ENCODE results near the gene SYVN1. TPM values are rescaled to one million over a fixed set of nuclear protein-coding genes. Genes with fewer than 3 reads are reported as not detected.
A peak's percentile ranks its signal among the peaks of the same experiment; 100 is the strongest.

SYVN1 gene
- polyA plus RNA-seq, 2 of the 4 experiments (the other 2 are of a cell fraction): 21.4 to 25.1 TPM

DNA sequence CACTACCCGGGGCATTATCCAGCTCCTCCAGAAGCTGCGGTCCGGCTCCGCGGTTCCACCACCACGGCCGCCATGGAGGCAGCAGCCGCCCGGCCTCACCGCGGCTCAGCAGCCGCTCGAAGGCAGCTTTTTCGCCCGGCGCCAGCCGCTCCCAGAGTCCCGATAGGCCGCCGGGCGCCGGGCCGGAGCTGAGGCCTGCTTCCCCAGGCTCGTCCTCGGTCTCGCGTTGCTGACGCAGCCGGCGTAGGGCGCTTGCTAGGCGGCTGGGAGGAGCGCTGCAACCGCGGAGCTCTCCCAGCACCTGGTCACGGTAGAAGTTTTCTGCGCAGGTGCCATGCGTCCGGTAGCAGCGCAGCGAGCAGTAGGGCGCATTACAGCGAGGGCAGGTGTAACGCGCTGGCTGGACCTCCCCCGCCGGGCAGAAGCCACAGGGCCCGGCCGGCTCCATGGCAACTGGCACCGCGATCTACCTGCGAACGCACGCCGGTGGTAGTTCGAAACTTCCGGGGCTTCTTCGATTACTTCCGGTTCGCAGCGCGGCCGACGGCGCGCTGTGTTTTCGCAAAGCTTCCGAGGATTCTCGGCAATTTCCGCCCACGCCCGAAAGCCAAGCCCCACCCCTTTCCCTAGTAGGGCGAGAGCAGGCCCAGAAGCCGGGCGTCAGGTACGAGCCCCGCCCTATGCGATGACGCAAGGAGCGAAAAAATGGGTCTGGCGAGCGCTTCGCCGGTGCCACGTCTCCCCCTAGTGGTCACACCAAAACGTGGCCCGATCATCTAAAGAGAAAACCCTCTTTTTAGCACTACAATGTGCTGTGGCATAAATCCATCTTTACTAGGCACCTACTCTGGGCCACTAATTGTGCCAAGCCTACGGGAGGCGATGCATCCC is 16.9 kb downstream of the SYVN1 start, which contains the start of gene ZNHIT2 (continued):
- TF ChIP-seq, protein P1, sequence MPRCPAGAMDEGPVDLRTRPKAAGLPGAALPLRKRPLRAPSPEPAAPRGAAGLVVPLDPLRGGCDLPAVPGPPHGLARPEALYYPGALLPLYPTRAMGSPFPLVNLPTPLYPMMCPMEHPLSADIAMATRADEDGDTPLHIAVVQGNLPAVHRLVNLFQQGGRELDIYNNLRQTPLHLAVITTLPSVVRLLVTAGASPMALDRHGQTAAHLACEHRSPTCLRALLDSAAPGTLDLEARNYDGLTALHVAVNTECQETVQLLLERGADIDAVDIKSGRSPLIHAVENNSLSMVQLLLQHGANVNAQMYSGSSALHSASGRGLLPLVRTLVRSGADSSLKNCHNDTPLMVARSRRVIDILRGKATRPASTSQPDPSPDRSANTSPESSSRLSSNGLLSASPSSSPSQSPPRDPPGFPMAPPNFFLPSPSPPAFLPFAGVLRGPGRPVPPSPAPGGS (IDR thresholded peaks at IDR 0.05): 0 out of 3 replicates have a peak, but pooled peaks have one; percentile 36
- peak; percentile 79 for TF ChIP-seq KDM5A (IDR thresholded peaks at IDR 0.05)
- TF ChIP-seq, protein P2, sequence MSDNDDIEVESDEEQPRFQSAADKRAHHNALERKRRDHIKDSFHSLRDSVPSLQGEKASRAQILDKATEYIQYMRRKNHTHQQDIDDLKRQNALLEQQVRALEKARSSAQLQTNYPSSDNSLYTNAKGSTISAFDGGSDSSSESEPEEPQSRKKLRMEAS (IDR thresholded peaks at IDR 0.05): peak; percentile 89
- no peak for TF ChIP-seq NFE2L2 (conservative IDR thresholded peaks at IDR 0.05; ENCODE audit: low read length)
- no peak for TF ChIP-seq ESRRA (IDR thresholded peaks at IDR 0.05; ENCODE audit: borderline replicate concordance, low read length)
- no peak for TF ChIP-seq CHD2 (IDR thresholded peaks at IDR 0.05; ENCODE audit: low read length, partially characterized antibody)
- TF ChIP-seq NPAS2 (CRISPR knock-in tag; IDR thresholded peaks at IDR 0.05; ENCODE audit: borderline replicate concordance): no peak
- peak; percentile 98 for TF ChIP-seq PHF8 (IDR thresholded peaks at IDR 0.05; ENCODE audit: borderline replicate concordance, low read depth)
- TF ChIP-seq MYC (IDR thresholded peaks at IDR 0.05; ENCODE audit: borderline replicate concordance, low read length): peak; percentile 66; the same call in 1 of the 2 replicates
- TF ChIP-seq, protein P3, sequence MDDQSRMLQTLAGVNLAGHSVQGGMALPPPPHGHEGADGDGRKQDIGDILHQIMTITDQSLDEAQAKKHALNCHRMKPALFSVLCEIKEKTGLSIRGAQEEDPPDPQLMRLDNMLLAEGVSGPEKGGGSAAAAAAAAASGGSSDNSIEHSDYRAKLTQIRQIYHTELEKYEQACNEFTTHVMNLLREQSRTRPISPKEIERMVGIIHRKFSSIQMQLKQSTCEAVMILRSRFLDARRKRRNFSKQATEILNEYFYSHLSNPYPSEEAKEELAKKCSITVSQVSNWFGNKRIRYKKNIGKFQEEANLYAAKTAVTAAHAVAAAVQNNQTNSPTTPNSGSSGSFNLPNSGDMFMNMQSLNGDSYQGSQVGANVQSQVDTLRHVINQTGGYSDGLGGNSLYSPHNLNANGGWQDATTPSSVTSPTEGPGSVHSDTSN (IDR thresholded peaks at IDR 0.05): peak; percentile 73
- no peak for TF ChIP-seq HOXB5 (CRISPR knock-in tag; IDR thresholded peaks at IDR 0.05)
- TF ChIP-seq, protein P4, sequence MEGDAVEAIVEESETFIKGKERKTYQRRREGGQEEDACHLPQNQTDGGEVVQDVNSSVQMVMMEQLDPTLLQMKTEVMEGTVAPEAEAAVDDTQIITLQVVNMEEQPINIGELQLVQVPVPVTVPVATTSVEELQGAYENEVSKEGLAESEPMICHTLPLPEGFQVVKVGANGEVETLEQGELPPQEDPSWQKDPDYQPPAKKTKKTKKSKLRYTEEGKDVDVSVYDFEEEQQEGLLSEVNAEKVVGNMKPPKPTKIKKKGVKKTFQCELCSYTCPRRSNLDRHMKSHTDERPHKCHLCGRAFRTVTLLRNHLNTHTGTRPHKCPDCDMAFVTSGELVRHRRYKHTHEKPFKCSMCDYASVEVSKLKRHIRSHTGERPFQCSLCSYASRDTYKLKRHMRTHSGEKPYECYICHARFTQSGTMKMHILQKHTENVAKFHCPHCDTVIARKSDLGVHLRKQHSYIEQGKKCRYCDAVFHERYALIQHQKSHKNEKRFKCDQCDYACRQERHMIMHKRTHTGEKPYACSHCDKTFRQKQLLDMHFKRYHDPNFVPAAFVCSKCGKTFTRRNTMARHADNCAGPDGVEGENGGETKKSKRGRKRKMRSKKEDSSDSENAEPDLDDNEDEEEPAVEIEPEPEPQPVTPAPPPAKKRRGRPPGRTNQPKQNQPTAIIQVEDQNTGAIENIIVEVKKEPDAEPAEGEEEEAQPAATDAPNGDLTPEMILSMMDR (IDR thresholded peaks at IDR 0.05): peak; percentile 88
- peak; percentile 66 for TF ChIP-seq SMC3 (IDR thresholded peaks at IDR 0.05)
- TF ChIP-seq RFX5 (IDR thresholded peaks at IDR 0.05): no peak
- TF ChIP-seq TP53 (CRISPR knock-in tag; IDR thresholded peaks at IDR 0.05): peak; percentile 79; the same call in 1 of the 2 replicates
- TF ChIP-seq, protein P5, sequence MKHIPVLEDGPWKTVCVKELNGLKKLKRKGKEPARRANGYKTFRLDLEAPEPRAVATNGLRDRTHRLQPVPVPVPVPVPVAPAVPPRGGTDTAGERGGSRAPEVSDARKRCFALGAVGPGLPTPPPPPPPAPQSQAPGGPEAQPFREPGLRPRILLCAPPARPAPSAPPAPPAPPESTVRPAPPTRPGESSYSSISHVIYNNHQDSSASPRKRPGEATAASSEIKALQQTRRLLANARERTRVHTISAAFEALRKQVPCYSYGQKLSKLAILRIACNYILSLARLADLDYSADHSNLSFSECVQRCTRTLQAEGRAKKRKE (CRISPR knock-in tag; IDR thresholded peaks at IDR 0.05; ENCODE audit: low read depth): no peak
- no peak for TF ChIP-seq RCOR1 (IDR thresholded peaks at IDR 0.05; ENCODE audit: low read depth, low read length)

DNA sequence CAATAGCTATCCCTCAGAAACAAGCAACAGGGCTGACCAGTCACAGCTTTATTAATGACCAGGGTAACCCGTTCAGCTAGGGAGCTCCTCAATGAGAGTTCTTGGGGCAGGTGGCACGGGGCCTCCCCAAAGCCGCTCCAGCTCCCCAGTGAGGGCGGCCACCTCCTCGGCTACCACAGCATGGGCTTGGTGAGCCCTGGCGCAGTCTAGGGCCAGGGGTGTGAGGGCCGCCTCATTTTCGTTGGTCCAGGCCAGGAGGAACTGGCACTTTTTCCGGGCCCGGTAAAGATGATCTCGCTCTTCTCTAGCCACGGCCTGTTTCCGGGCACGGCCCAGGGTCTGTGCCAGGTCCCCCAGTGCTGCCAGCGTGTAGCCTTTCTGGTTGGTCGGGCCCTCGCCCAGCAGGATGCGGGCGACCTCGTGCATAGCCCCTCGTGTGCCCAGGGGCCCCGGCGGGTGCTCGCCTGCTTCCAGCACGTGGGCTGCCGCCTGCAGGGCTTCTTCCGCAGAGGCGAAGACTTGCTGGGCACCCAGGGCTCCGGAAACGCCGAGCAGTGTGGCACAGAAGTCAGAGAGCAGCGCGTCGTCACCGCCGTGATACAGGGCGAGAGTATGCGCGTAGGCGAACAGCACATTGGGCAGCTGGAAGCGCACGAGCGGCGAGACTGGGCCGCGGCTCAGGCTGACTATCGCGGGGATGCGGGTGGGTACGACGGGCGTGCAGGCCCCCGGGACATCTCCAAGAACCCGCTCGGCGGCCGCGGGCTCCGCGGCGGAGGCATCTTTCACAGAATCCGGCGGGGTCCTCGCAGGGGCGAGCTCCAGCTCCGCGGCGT is 17.7 kb downstream of the SYVN1 start:
- ATAC-seq (peak in 1 of 2 experiments; percentile 5; a peak in 3 of 6 replicates), DNase-seq (ENCODE audit: low read depth in 1 of 2, low spot score in 1 of 2) (peak in 1 of 2 experiments; percentile 28), FAIRE-seq (no peak)
- Histone ChIP-seq H3K4me3 (peak overlapping the region; percentile 86), H3K4me1 (peaks cover 34% of the 10 kb centered on the region; the same call in 2 of the 3 replicates), H3K4me2 (peak overlapping the region; percentile 92), H3K27ac (peak overlapping the region; percentile 93), H3K9me3 (no peaks in the 10 kb centered on the region)
- POLR2A ChIA-PET: interaction anchor here (1.2 to 1.5 kb wide), 5 partner anchors 15 to 217 kb away, joined by 3 to 13 read pairs (median 3); partner anchors contain the start of genes DPF2, SNX15 and SYVN1
- WGBS (ENCODE audit: missing lambda C conversion rate): 45% methylated on average over 45 of the region's 68 CpGs
- CTCF ChIA-PET: interaction anchor here (0.8 to 6.3 kb wide), 15 partner anchors 7 to 329 kb away, joined by 3 to 75 read pairs (median 4); partner anchors contain the start of gene TM7SF2
- no peak for TF ChIP-seq ZNF302 (CRISPR knock-in tag; IDR thresholded peaks at IDR 0.05)
- TF ChIP-seq, protein P6, sequence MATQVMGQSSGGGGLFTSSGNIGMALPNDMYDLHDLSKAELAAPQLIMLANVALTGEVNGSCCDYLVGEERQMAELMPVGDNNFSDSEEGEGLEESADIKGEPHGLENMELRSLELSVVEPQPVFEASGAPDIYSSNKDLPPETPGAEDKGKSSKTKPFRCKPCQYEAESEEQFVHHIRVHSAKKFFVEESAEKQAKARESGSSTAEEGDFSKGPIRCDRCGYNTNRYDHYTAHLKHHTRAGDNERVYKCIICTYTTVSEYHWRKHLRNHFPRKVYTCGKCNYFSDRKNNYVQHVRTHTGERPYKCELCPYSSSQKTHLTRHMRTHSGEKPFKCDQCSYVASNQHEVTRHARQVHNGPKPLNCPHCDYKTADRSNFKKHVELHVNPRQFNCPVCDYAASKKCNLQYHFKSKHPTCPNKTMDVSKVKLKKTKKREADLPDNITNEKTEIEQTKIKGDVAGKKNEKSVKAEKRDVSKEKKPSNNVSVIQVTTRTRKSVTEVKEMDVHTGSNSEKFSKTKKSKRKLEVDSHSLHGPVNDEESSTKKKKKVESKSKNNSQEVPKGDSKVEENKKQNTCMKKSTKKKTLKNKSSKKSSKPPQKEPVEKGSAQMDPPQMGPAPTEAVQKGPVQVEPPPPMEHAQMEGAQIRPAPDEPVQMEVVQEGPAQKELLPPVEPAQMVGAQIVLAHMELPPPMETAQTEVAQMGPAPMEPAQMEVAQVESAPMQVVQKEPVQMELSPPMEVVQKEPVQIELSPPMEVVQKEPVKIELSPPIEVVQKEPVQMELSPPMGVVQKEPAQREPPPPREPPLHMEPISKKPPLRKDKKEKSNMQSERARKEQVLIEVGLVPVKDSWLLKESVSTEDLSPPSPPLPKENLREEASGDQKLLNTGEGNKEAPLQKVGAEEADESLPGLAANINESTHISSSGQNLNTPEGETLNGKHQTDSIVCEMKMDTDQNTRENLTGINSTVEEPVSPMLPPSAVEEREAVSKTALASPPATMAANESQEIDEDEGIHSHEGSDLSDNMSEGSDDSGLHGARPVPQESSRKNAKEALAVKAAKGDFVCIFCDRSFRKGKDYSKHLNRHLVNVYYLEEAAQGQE (IDR thresholded peaks at IDR 0.05): no peak; the same call in 1 of the 2 replicates
- TF ChIP-seq EHMT2 (IDR thresholded peaks at IDR 0.05; ENCODE audit: low read depth): no peak
- TF ChIP-seq, protein P2 (IDR thresholded peaks at IDR 0.05): peak; percentile 77
- TF ChIP-seq GATA3 (IDR thresholded peaks at IDR 0.05; ENCODE audit: borderline replicate concordance): no peak
- TF ChIP-seq PHF8 (IDR thresholded peaks at IDR 0.05; ENCODE audit: borderline replicate concordance, low read depth): no peak
- TF ChIP-seq, protein P7, sequence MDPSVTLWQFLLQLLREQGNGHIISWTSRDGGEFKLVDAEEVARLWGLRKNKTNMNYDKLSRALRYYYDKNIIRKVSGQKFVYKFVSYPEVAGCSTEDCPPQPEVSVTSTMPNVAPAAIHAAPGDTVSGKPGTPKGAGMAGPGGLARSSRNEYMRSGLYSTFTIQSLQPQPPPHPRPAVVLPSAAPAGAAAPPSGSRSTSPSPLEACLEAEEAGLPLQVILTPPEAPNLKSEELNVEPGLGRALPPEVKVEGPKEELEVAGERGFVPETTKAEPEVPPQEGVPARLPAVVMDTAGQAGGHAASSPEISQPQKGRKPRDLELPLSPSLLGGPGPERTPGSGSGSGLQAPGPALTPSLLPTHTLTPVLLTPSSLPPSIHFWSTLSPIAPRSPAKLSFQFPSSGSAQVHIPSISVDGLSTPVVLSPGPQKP (IDR thresholded peaks at IDR 0.05; ENCODE audit: low read depth, low read length): no peak
